ENCODE measurements around the gene NBEA.

Gene NBEA

DNA sequence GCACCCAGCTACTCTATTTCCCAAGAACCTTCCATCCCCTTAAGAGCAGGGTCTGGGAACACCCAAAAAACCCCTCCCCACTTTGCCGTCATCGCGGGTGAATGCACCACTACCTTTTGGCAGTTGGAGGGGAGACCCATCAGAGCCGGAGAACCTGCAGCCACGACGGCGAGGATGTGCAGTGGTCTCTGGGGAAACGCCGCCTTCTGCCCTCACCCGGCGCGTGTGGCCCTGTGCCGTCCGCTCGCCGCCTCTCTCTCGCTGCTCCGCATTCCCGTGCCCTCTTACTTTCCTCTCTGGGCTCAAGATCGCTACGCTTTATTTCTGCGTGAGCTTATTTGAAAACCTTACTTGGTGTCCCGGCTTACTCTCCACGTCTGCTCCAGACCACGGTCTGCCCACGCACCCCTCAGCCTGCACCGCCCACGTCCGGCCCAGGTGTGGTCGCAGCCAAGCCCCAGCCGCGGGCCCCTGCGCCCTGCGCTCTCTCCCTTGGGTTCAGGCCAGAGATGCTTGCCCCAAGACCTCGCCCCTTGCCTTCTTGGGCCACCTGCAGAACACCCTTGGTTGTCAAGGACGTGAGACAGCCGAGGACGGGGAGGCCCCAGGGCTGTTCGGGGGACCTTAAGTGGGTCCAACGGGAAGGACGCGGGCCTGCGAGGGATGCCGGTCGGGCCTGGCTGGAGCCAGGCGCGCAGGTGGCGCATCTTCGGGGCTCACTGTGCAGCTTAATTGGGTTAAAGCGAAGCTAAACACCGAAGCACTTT lies 536.4 kb downstream of the NBEA start:
- no peak for DNase-seq

DNA sequence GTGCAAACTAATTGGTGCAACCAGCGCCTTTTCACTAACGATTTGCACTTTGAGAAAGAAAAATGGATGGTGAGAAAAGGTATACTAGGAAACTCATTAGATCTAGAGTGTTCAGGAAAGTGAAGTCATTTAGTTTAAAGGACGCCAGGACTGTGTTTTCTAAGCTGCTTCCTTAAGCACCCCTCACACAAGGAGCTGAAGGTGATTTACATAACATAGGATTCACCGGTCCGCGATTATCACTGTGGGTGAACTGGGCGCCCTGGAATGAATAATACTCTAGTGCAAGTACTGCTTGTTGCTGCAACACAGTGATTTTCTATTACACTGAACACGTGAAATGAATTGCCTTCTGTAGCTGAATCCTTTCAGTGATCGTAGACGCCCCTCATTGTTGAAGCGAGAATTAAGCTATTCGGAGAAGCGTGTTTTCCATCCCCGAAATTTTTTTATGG lies 537.0 kb downstream of the NBEA start:
- no peak for DNase-seq

DNA sequence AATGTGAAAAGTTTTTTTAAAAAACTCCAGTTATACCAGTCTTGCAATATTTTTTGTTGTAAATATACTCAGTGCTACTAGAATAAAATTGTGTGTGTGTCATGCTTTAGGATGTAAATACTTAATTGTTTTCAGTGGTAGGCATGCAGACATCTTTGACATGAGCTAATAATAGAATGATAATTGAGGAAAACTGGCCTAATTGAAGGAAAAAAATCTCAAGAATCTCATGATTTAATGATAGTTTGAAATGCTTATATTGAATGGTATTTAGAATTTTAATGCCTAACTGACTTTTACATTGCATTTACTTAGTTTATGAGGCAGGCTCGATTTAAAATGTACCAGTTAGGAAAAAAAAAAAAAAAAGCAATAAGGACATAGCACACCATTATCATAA lies 537.6 kb downstream of the NBEA start:
- no peak for DNase-seq

DNA sequence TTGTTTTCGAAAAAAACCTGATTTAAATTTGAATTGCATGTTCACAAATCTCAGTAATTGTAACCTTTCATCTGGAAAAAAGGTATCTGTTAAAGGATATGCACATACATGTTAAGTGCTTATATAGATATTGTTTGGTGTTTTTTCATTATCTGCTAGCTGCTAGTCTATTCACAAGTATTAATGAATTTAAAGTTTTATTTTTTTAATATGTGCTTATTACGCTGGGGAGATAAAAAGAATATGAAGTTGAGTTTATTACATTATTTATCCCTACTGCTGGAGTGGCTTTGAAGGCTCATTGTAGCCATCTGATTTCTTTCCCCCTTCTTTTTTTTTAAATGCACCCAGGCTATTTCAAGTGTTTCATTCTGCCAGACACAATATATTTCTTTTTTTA lies 538.3 kb downstream of the NBEA start:
- no peak for DNase-seq

DNA sequence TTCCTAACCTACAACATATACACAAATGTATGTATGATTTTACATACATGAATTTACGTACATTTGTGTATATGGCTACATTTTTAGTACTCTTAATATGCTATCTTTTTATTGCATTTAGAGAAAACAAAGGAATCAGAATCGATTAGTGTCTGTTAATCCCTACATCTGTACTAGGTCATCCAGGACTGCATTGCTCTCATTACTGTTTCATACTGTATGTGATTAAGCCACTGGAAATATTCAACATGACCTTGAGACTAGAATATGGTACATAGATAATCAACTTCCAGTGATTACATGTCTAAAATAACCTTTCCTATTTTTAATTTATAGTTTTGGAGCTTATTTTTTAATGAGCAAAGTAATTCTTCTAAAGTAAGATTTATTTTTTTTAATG lies 539.7 kb downstream of the NBEA start:
- DNase-seq: no peak

DNA sequence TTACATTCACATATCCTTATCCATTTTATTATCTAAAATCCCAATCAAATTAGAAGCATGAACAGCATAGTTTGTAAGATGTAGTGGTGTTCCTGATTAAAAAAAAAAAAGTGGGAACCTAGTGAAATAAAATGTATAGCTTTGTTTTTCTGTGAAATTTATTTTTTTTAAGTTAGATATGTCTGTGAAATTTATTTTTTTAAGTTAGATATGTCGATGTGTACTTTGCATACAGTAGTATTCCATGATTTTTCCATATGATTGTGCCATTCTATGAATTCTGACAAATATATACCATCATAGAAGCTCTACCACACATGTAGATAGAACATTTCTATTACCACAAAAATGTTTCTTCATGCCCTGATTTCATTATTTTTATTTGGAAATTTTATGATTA lies 540.5 kb downstream of the NBEA start:
- DNase-seq: no peak

DNA sequence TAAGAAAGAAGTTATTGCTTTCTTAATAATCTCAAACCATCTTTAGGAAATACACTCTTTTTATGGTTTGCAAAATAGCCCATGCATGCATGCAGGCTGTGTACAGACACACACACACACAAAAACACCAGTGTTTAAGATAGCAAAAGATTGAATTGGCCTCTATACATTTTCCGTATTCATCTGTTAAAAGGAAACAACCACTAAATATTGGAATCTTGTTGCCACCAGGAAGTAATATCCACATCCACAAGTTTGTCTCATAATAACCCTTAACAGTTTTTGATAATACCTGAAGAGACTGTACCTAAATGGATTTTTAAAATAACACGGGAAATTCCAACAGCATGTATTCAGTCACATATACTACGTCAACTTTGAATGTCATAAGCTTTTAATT lies 541.7 kb downstream of the NBEA start:
- DNase-seq: no peak

DNA sequence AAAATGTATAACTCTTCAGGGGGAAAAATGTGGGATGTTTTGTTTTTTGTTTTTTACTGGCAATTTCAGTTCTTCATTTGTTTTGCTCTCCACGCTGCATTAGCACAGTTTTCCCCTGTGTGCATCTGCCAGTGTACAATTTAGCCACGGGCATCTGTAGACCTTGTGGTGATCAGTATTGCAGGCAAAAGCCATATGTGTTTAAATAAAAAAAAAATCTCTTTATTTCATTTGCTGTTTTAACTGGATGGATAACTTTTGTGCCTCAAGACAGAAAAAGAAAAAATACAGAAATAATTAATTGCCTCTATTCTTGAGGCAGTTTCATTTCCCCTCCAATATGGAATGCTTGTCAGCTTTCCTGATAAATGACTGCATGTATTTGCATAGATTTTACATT lies 542.3 kb downstream of the NBEA start:
- DNase-seq: no peak

DNA sequence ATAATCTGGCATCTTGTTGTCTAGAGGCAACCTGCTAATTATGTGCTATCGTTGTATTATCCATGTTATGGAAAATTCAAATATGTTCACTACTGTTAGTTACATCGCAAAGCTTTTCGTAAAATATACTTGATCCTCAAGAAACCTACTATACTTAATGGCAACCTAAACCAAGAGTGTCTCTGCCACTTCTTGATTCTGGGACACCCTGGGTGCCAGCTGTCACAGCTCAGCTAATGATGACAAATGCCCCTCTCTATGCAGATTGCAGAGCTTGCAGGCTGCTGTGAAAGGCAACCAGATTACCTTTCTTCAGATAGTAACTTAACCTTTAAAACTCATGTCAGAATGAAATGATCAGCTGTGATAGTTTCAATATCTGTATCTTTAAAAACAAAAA lies 543.4 kb downstream of the NBEA start:
- DNase-seq: no peak

DNA sequence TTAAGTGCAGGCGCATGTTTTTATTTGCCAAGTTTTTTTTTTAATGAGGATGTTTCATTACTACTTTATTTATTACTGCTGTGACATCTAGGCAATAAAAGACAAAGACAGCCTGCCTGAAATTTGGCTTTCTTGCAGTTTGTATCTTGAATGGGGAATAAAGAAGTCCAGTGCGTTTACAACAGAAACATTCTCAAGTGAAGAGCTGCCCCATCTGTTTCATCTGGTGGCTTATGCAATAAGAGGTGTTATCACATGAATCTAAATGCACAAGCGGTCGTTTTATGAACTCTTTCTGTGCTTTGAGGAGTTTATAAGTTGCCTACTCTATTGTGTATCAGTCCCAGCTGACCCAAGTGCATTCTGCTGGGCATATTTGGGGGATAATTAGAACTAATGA lies 547.0 kb downstream of the NBEA start:
- DNase-seq: no peak

DNA sequence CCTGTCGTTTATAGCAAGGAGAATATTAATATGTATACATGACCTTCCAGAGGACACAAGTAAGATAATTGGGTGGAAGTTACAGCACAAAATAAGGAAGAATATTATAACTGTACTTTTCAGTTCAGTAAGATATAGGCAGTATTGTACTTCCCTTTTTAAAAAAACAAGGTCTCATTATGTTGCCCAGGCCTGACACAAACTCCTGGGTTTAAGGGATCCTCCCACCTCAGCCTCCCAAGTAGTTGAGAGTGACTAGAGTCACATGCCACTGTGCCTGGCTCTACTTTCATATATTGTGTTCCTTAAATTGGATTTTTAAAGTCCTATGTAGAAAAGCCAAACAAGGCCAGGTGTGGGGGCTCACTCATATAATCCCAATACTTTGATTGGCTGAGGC lies 553.9 kb downstream of the NBEA start:
- DNase-seq: no peak

DNA sequence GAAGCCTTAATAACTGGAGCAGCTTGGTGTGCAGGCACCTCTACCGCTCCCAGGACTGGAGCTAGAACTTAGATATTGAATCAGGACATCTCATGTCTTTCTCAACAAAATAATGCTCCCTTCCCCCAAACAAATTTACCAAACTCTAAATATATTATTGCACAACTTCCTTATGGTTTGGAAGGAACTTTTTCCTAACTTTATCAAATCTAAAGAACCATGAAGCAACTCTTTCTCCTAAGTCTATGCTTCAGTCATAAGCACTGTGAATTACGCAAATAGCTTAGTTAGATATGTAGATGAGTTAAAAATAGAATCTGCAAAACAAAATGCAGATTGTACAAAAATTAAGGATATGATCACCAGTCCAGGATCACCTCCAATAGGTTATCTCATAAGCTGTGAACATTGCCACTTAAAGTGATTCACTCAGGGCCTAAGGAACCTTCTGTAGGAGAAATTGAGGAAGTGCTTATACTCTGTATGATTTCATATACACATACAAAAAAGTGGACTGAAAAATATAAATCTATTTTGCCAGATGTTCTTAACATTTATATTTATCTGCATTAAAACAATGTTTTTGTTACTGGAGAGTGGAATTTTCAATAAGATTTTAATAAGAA lies 554.8 kb downstream of the NBEA start:
- DNase-seq: no peak

DNA sequence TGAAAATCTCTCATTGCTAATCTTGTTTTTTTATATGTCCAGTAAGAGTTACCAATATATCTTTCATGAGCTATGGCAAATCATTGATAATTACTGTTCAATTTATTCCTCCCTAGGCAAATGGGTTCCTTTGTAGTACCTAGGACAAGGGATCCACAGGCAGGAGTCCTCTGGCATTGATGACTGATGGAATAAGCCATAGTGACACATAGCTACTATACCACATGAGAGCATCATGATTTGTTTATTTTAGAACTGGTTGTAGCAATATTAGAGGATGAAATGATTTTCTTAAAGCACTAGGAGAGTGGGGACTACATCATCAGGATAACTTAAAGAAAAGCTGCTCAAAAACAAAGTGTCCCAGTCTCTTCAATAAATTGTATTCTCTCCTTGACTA lies 556.2 kb downstream of the NBEA start:
- no peak for DNase-seq

DNA sequence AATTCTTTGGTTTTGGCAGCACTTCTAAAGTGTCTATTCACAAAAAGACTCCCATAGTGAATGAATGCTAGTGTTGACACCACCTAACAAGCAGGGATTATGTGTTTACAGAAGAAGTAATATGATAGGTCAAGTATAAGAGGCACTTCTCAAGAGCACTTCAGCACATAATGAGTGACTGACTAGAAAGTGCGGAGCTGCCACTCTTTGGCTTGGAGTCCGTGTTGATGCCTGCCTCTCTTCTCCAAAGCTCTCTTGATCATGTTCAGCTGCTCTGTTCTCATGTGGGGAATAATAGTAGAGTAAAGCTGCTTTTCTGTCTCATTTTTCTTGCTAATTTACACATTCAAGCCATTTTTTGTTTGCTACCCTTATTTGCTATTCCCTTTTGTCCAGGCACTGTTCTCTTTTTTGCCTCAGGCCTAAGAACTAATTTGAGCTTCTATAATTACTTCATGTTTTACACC lies 557.2 kb downstream of the NBEA start:
- no peak for DNase-seq

DNA sequence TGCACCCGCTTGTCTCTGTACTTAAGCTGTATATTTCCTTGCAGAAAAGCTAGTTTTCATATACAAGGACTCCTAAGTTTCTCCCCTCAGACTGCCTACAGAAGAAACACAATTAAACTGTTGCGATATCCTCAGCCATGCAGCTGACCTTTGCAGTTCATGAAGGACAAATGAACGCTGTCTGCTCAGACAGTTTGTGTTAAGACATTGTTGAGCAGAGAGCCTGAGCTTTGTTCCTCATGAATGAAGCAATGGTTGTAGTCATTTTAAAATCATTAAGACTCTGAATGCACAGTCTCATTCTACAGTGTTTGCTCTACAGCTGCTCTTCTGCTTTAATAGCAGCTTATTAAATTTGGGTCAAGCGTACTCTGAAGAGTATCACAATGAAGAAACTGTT lies 557.6 kb downstream of the NBEA start:
- DNase-seq: no peak

DNA sequence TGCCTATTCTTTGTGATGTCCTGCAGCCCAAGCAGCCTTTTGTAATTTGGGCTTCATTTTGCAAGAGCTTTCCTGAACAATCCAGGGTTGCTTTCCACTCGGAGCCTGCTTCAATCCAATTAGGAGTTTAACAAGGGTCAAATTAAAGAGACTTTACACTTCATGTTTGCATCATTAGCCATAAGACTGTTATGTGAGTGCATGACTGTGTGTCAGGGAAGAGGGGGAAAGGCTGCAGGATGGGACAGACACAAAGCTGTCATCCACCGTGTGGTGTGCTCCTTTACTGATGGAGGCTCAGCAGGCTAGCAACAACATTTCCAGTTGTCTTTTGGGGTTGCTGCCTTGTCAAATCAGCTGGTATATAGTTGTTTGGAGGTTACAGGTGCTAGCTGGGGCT lies 558.1 kb downstream of the NBEA start:
- no peak for DNase-seq

DNA sequence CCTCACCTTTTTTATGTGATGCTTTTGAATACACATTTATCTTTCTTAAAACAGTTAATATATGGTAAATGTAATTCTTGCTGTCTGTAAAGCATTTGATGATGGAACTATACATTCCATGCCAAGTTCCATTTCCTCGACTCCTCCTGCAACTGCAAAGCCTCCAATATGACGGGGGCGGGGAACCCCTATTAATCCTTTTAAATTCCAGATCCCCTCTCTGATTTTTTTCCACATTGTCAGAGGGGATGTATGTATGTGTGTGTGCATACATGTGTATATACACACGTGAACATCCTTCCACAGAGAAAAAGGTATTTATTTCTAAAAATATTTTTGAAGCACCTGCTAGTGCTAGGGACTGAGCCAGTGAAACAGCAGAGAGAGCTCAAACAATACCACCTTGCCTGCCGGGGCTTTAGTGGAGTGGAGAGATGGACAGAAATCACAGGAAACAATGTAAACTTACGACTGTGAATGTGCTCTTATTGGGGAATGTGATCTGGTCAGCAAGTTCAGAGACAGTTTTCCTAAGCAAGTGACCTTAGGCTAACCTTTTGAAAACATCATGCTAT lies 559.7 kb downstream of the NBEA start:
- DNase-seq: no peak

DNA sequence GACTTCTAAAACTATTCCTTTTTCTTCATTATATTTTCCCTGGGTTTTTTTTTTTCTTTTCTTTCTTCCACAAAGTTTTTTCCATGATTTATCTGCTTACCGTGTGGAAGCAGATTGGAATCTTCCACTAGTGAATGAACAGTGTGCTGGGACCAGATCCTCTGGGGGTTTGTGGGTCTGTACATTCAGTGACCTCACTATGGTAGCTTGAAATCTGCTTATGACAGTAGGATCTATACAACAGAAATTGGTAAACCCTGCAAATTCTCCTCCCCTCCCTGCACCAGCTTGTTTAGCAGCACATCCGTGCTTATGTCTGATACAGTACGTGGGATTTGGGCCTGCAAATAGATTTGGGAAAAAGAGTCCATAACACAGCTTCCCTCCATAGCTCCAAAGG lies 560.4 kb downstream of the NBEA start:
- DNase-seq: no peak

DNA sequence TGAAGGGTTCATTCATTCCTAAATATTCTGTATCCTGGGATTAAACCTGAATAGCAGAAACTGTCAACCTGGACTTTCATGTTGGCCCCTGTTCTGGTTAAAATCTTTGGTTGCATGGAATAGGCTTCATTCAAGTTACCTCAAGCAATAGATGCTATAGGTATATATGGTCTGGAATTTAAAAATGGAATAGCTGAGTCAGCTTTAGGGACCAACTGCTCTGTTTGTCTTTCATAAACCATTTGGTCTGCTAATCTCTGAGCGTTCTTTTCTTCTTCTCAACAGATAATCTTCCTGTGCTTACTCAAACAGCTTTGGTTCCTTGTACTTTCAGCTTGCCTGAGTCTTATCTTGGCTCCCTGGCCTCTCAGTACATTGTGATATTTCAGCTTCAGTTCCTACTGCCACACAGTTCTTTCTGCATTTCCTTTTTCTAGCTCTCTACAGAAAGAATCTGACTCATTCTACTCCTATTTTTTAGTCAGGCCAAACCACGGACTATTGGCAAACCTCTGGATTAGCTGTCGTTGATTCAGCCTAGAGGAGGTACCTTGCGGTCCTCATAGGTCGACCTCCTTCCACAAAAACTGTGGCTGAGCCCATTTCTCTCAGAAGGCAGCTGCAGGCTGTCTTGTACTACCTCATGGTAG lies 570.3 kb downstream of the NBEA start:
- no peak for DNase-seq

DNA sequence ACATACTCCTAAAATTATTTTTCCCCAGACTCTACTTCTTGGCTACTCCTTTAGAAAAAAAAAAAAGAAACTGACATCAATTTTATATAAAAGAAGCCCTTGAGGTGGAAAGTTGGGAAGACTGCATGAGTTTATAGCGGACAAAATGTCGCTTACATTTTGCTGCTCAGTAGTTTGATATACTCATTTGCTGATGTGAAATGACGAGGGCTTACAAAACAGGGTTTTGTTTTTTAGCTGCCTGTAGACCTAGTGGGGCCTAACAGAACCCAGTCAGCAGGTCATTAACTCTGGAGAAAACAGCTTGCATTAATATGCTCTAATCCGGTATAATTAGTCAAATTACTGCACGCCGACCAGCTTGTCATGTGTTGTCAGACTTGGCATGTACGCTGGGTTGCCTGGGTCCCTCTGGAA lies 572.0 kb downstream of the NBEA start:
- DNase-seq: no peak

DNA sequence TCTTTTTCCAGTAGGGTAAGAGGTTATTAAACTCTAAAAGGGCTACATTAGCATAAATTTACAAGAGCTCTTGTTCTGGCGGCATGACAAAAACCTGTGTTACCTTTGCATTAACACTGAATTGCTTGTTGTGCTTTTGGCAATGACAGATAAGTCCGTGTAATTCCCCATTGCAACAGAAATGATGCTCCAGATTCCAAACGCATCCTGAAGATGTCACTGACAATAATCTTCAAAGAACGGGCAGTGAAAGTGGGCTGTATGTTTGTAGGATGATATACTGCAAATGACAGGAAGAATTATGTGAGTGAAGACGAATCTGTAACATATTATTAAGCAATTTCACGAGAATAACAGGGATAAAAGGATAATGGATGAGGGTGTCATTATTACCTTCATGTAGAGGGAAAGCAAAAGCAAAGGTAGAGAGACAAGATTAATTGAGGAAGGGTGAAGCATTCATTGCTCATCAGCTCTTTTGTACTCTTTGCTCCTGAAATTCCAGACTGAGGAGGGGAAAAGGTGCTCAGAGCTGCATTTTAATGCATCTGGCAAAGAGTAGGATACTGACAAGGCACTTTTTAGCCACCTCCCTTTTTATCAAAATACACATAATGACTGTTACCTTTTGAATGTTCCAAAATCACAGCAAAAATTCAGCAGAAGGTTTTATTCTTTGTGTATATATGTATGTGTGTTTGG lies 572.9 kb downstream of the NBEA start:
- no peak for DNase-seq

DNA sequence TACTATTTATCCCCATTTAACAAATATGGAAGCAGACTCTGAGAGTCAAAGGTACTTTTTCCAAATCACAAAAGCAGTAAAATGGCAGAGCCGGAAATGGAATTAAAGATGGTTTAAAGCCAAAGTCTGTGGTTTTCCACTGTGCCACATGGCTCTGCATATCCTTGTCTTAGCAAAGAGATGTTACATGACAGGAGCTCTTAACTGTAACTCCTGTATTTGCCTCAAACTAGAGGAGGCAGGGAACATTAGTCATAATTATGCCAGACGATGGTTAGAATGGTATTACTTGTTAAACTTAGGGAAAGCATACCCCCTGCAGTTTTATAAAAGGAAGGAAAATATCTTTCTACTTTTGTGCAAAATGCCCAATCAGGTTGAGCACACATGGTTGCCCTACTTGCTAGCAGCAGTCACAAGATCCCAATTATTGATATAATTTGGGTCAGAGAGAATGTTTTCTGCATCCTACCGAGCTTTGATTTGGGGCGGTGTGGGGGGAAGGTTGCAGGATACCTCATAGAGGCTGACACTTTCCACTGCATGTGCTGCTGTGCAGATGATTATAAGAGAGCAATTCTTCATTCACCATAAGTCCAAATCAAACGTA lies 576.4 kb downstream of the NBEA start:
- no peak for DNase-seq

DNA sequence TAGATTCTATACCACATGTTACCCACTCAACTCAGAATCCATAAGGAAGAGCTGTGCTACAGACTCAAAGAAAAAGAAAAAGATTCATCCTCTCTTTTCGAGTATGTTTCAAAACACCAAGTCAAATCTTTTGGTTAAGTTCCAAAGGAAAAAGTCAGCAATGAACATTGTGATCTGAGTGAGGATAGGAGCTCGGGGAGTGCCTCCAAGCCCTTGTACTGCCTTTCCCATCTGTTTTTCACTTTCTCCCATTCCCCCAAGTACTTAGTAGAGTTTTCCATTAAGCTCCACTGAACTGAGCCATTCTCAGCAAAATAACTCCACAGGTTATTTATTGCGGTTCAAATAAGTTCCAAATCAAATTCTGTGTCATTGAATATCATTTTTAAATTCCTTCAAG lies 582.1 kb downstream of the NBEA start:
- DNase-seq: no peak

Measured in activated effector memory CD4-positive, alpha-beta T cell treated with Interleukin-2 at 50 U/mL for 16 hours (primary cell).